MM.1S (cell line): ENCODE data around the gene PRKCA.

Source experiments
- EZH2 ChIP-seq: fragments of 300-600 bp; sonication (generic); optimal IDR thresholded peaks from 2 replicates; pipeline ENCODE3; 2017; ENCODE audit warnings: low read depth, mild to moderate bottlenecking, antibody characterized with exemption, low read length, mixed read lengths
- EZH2phosphoT487 ChIP-seq: fragments of 300-600 bp; sonication (generic); IDR thresholded peaks from 2 replicates; pipeline ENCODE4 v1.6.1; 2018; ENCODE audit warnings: antibody characterized with exemption, low read length
- TF ChIP-seq, protein P1 (sequence below): fragments of 300-600 bp; sonication (generic); IDR thresholded peaks from 2 replicates; pipeline ENCODE4 v1.5.1; 2016; ENCODE audit warnings: antibody characterized with exemption, low read length, mixed read lengths

DNA sequence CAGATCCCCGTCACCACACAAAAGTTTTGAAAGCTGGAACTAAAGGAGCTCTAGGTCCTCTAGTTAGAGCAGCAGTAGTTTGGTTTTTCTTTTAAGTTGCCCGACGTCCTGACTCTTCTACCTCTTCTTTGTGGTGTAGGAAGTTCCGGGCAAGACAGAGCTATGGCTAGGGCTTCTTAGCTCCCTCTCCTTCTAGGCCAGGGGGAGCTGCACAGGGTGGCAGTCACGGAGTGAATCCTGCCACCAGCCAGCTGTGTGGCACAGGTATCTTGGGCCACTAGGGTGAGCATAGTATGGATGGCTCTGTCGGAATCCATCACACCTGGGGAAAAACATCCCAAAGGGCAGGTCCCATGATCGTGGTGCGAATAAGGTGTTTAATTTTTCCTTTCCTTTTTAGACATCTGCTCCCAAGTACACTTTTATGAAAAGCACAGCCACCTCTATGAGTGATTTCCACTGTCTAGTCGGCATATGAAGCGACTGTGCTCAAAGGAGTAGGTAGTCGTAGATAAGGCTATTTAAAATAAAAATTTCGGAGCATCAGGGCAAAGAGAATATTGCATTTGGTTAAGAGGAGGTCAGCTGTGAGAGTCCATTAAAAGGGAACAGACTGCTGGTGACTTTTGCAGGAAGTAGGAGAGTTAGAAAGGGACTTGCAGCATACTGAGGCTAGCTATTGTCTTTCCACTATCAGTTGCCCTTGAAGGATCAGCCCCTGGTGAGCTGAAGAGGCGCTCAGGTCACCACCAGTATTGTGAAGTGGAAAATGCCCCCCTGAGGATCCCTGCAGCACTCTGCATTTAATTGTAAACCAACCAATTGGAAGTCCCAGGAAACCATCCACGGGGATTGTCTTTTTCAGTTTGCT is 2.1 kb downstream of the PRKCA start:
- TF ChIP-seq, protein P1, sequence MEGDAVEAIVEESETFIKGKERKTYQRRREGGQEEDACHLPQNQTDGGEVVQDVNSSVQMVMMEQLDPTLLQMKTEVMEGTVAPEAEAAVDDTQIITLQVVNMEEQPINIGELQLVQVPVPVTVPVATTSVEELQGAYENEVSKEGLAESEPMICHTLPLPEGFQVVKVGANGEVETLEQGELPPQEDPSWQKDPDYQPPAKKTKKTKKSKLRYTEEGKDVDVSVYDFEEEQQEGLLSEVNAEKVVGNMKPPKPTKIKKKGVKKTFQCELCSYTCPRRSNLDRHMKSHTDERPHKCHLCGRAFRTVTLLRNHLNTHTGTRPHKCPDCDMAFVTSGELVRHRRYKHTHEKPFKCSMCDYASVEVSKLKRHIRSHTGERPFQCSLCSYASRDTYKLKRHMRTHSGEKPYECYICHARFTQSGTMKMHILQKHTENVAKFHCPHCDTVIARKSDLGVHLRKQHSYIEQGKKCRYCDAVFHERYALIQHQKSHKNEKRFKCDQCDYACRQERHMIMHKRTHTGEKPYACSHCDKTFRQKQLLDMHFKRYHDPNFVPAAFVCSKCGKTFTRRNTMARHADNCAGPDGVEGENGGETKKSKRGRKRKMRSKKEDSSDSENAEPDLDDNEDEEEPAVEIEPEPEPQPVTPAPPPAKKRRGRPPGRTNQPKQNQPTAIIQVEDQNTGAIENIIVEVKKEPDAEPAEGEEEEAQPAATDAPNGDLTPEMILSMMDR: no peak
- TF ChIP-seq EZH2phosphoT487 (no peak), EZH2 (no peak)
